A549 treated with Hydrocortisone at 1 μM for 4 hours (cell line): ENCODE measurements around the gene OR7A5. TPM values are rescaled to one million over a fixed set of nuclear protein-coding genes. Genes with fewer than 3 reads are reported as not detected.

ENCODE experiments used
- total RNA-seq: library from RNA; stranded (reverse); fragments of 200-300 nt; extraction: Qiagen RNA extraction; gene quantifications from 5 replicates; pipeline ENCODE4 v1.2.3, GENCODE V29; 2022

OR7A5 gene
- total RNA-seq, result not detected in 5 replicates

GRCh38 chr19:14835011-14835410 is at the start of gene OR7A5, which contains the start of gene OR7C1:
Gene OR7A5 (minus strand): TSS chr19:14835185. CDS start chr19:14828241, 6,944 bp downstream.
Gene OR7C1 (minus strand): TSS chr19:14835185. CDS start chr19:14800136, 35,049 bp downstream.

GRCh38 chr19:14848822-14849221 is 13.8 kb upstream of the OR7A5 start, which contains the start of gene OR7A10:
Gene OR7A10 (minus strand): TSS chr19:14848922. CDS start chr19:14841877, 7,045 bp downstream.

GRCh38 chr19:14778110-14778845 is 56.7 kb downstream of the OR7A5 start, which contains the start of gene ADGRE2:
Gene ADGRE2 (minus strand): TSS chr19:14778560. CDS start chr19:14776756, 1,804 bp downstream.

Other genes starting within 250 kb of the OR7A5 start
- gene ADGRE3, start 160.3 kb downstream of the OR7A5 start, total RNA-seq, result not detected in 5 replicates
- 2.6 to 3.5 TPM (median 3.1 TPM) in 5 replicates for gene ZNF333, start 145.1 kb downstream of the OR7A5 start, total RNA-seq
- gene ADGRE2, start 56.6 kb downstream of the OR7A5 start, total RNA-seq, result 0.62 to 1.3 TPM (median 0.97 TPM) in 5 replicates
- gene OR7C1, start within 50 bp of the OR7A5 start, total RNA-seq, result not detected in 5 replicates
- gene OR7A10, start 13.7 kb upstream of the OR7A5 start, total RNA-seq, result not detected in 5 replicates
- gene OR7A17, start 50.9 kb upstream of the OR7A5 start, total RNA-seq, result not detected in 5 replicates
- gene OR7C2, start 106.3 kb upstream of the OR7A5 start, total RNA-seq, result not detected in 5 replicates
- gene SLC1A6, start 144.7 kb upstream of the OR7A5 start, total RNA-seq, result not detected in 5 replicates
- not detected in 5 replicates for gene CASP14, start 214.3 kb upstream of the OR7A5 start, total RNA-seq
- gene OR1I1, start 247.0 kb upstream of the OR7A5 start, total RNA-seq, result not detected in 5 replicates